Lung (tissue), 12 donors: ENCODE data around the gene FAM114A2. TPM values are rescaled to one million over a fixed set of nuclear protein-coding genes. Genes with fewer than 3 reads are reported as not detected.

Experiments used
- ATAC-seq: fragments of 200-7000 bp; cut with Tn5 transposase; one replicate; pipeline ENCODE4 v1.9.1; 2020; ENCODE audit warnings: moderate number of reproducible peaks; ENCODE audit not compliant: insufficient read depth, low FRiP score
- DNase-seq, 3 donors: peaks; one replicate each; pipeline ENCODE4 v3.0.0-alpha.2; 2013 to 2017
- H3K27ac ChIP-seq, 2 donors: one replicate each; pipeline ENCODE4 v1.5.1; 2013; ENCODE audit warnings: mild to moderate bottlenecking in 2 of 2, moderate library complexity in 2 of 2, control low read depth in 1 of 2, inconsistent platforms in 1 of 2, low read depth in 1 of 2, low read length in 1 of 2
- H3K27me3 ChIP-seq, 3 donors: one replicate each; pipeline ENCODE4 v1.5.1; 2013; ENCODE audit warnings: low read length in 2 of 3; ENCODE audit not compliant: control insufficient read depth in 3 of 3, insufficient read depth in 3 of 3
- H3K36me3 ChIP-seq, 4 donors: one replicate each; pipeline ENCODE4 v1.5.1; 2013; ENCODE audit warnings: low read length in 4 of 4, mild to moderate bottlenecking in 1 of 4, moderate library complexity in 1 of 4; ENCODE audit not compliant: control insufficient read depth in 4 of 4, insufficient read depth in 4 of 4
- H3K4me1 ChIP-seq, 5 donors: one replicate each; pipeline ENCODE4 v1.5.1; 2013; ENCODE audit warnings: low read length in 5 of 5, mild to moderate bottlenecking in 2 of 5, moderate library complexity in 1 of 5; ENCODE audit not compliant: control insufficient read depth in 5 of 5, insufficient read depth in 5 of 5
- H3K4me3 ChIP-seq: one replicate; pipeline ENCODE4 v1.5.1; 2013; ENCODE audit warnings: mild to moderate bottlenecking, control low read depth, moderate library complexity
- H3K9ac ChIP-seq, 2 donors: one replicate each; pipeline ENCODE4 v1.5.1; 2013; ENCODE audit warnings: low read length in 2 of 2, control low read depth in 1 of 2; ENCODE audit not compliant: insufficient read depth in 1 of 2
- H3K9me3 ChIP-seq, 4 donors: one replicate each; pipeline ENCODE4 v1.5.1; 2013; ENCODE audit warnings: low read length in 3 of 4, mild to moderate bottlenecking in 1 of 4, moderate library complexity in 1 of 4; ENCODE audit not compliant: control insufficient read depth in 4 of 4, insufficient read depth in 3 of 4
- WGBS, 2 donors: extraction: QIAGEN DNeasy Blood & Tissue Kit; methylation state at CpG; one replicate each; pipeline ENCODE4 v1.1.7; 2013; 5-methylcytosine and 5-hydroxymethylcytosine counted together
- polyA plus RNA-seq, 2 donors: library from polyadenylated mRNA; stranded (reverse); fragments of 200-250 nt; gene quantifications; one replicate each; pipeline ENCODE4 v1.2.1, GENCODE V29; 2013
- total RNA-seq, 2 donors: library from RNA; depleted of rRNA in 1 of 2; stranded (reverse); fragments of >200 nt in 1 of 2; gene quantifications; one replicate each; pipeline ENCODE4 v1.2.1, GENCODE V29; 2014 to 2021
- TF ChIP-seq, protein P1 (sequence below): IDR thresholded peaks from 2 replicates; pipeline ENCODE4 v1.5.1; 2012; ENCODE audit warnings: mild to moderate bottlenecking; ENCODE audit errors: control extremely low read depth, extremely low read depth
- donor health status: control.
- donor health status: control.
- donor health status: Bipolar disorder and iron deficiency.
- donor health status: healthy.
- donor health status: DM: yes; HTN: yes; CAD: no.

The FAM114A2 gene
- total and polyA plus RNA-seq, 4 donors: 7.3 to 49.7 (median 26.6) TPM

DNA sequence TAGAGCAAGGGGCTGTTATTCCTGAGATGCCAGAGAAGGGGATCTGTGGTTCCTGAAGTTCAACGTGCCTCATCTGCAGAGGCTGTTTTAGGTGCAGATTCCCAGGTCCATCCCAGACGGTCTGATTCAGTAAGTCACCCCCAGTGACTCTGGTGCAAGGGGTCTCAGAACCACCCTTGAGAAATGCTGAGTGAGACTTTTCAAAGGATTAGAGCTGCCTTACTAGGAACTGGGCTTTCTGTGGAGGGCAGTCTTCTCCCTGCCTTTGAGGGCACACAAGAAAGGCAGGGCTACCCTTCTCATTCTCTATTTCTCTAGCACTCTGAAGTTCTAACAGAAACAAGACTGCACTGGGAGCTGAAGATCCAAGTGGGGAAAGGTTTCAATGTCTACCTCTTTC, 66.5 kb downstream of the FAM114A2 start:
- 70 to 84% methylated on average over 2 of the region's 2 CpGs for WGBS, 2 donors
- Histone ChIP-seq H3K36me3 (no peaks in the 10 kb centered on the region), H3K4me1 (peaks cover 0 to 8% (median 0%) of the 10 kb centered on the region in 5 donors), H3K4me3 (no peak overlapping the region), H3K9ac (no peak overlapping the region), H3K27me3 (peaks cover 0 to 3% (median 0%) of the 10 kb centered on the region in 3 donors), H3K9me3 (peaks cover 0 to 2% (median 0%) of the 10 kb centered on the region in 4 donors), H3K27ac (no peak overlapping the region)
- ATAC-seq: no peak
- DNase-seq: no peak
- TF ChIP-seq, protein P1, sequence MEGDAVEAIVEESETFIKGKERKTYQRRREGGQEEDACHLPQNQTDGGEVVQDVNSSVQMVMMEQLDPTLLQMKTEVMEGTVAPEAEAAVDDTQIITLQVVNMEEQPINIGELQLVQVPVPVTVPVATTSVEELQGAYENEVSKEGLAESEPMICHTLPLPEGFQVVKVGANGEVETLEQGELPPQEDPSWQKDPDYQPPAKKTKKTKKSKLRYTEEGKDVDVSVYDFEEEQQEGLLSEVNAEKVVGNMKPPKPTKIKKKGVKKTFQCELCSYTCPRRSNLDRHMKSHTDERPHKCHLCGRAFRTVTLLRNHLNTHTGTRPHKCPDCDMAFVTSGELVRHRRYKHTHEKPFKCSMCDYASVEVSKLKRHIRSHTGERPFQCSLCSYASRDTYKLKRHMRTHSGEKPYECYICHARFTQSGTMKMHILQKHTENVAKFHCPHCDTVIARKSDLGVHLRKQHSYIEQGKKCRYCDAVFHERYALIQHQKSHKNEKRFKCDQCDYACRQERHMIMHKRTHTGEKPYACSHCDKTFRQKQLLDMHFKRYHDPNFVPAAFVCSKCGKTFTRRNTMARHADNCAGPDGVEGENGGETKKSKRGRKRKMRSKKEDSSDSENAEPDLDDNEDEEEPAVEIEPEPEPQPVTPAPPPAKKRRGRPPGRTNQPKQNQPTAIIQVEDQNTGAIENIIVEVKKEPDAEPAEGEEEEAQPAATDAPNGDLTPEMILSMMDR: no peak

DNA sequence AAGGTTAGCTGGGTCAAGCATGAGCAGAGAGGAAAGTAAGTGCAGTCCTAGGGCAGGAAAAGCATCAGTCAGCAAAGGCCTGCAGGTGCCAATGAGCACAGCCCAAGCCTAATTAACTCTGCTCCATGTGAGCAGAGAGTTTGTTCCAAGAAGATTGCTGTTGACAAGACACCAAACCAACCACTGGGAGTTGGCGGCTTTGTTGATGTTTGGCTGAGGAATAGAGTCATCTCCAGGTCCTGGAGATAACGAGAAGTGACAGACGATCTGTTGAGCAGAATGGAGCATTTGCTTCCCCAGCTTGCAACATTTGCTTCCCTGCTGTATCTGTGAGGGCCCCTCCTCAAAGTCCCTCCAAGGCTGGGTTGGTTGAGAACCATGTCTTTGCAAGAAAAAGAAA, 68.2 kb downstream of the FAM114A2 start:
- no peak overlapping the region for H3K9ac ChIP-seq

DNA sequence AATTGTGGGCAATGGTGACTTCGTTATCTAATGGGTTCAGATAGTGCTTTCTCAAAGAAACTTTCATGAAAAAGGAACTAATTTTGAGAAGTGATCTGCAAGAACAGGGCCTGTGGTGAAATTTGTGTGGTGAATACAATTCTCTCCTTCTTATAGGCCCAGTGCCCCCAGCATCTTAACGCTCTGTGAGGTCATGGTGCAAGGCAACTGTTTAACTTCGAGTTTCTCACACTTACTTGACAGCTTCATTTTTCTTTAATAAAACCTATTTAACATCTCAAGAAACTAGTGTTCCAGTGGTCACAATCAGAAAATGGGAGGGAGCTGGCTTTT, 69.2 kb downstream of the FAM114A2 start:
- TF ChIP-seq, protein P1: no peak
- peaks cover 0 to 12% (median 0%) of the 10 kb centered on the region in 5 donors for H3K4me1 ChIP-seq

More for the DNA sequence above, 68.2 kb downstream of the FAM114A2 start:
- DNase-seq: peak; percentile 53 to 78 (median 58)
- Histone ChIP-seq H3K27me3 (no peaks in the 10 kb centered on the region), H3K9me3 (peaks cover 0 to 2% (median 0%) of the 10 kb centered on the region in 4 donors), H3K27ac (no peak overlapping the region), H3K4me3 (no peak overlapping the region), H3K4me1 (peaks cover 0 to 8% (median 0%) of the 10 kb centered on the region in 5 donors), H3K36me3 (no peaks in the 10 kb centered on the region)
- no peak for ATAC-seq
- TF ChIP-seq, protein P1: no peak
- WGBS, 2 donors: 67 to 69% methylated on average over 3 of the region's 3 CpGs

More for the DNA sequence above, 69.2 kb downstream of the FAM114A2 start:
- Histone ChIP-seq H3K9ac (no peak overlapping the region), H3K4me3 (no peak overlapping the region), H3K27me3 (no peaks in the 10 kb centered on the region), H3K36me3 (no peaks in the 10 kb centered on the region), H3K27ac (no peak overlapping the region), H3K9me3 (no peaks in the 10 kb centered on the region)
- DNase-seq: no peak
- no peak for ATAC-seq
- WGBS, 2 donors: 29 to 57% methylated on average over 3 of the region's 3 CpGs
